Neural cell (in vitro differentiated cells): ENCODE data around the gene CATSPERD. TPM values are rescaled to one million over a fixed set of nuclear protein-coding genes. Genes with fewer than 3 reads are reported as not detected.
A peak's percentile ranks its signal among the peaks of the same experiment; 100 is the strongest.

Experiments used
- H2AFZ ChIP-seq: fragments of 200-600, 300-800 bp; sonication (generic), shearing (Covaris generic); 2 replicates; pipeline ENCODE4 v1.6.0; 2014; ENCODE audit warnings: low read depth, mild to moderate bottlenecking, antibody characterized with exemption, low read length, moderate library complexity
- H3F3A ChIP-seq: fragments of 200-600 bp; shearing (Covaris generic); 2 replicates; pipeline ENCODE4 v1.6.1; 2016; ENCODE audit warnings: mild to moderate bottlenecking, moderate library complexity, mixed read lengths, antibody characterized with exemption, low read length; ENCODE audit not compliant: insufficient read depth, poor library complexity, severe bottlenecking
- H3K27ac ChIP-seq: fragments of 200-600, 300-800 bp; sonication (generic), shearing (Covaris generic); 2 replicates; pipeline ENCODE4 v1.5.1; 2014; ENCODE audit warnings: mild to moderate bottlenecking, low read length, moderate library complexity
- H3K27me3 ChIP-seq: fragments of 300-800, 200-600 bp; sonication (generic), shearing (Covaris generic); 2 replicates; pipeline ENCODE4 v1.6.0; 2014; ENCODE audit warnings: mild to moderate bottlenecking, low read depth, low read length, moderate library complexity; ENCODE audit not compliant: insufficient read depth
- H3K36me3 ChIP-seq: fragments of 300-800, 200-600 bp; sonication (generic), shearing (Covaris generic); 2 replicates; pipeline ENCODE4 v1.5.1; 2014; ENCODE audit warnings: mild to moderate bottlenecking, antibody characterized with exemption, low read length, moderate library complexity; ENCODE audit not compliant: insufficient read depth
- H3K4me2 ChIP-seq: fragments of 300-800, 200-600 bp; sonication (generic), shearing (Covaris generic); 2 replicates; pipeline ENCODE4 v1.6.0; 2014; ENCODE audit warnings: mild to moderate bottlenecking, low read length
- H3K4me3 ChIP-seq: fragments of 300-800, 200-600 bp; sonication (generic), shearing (Covaris generic); 2 replicates; pipeline ENCODE4 v1.5.1; 2014; ENCODE audit warnings: mild to moderate bottlenecking, low read length, moderate library complexity
- H3K79me2 ChIP-seq: fragments of 200-600 bp; shearing (Covaris generic); replicated peaks from 2 replicates; pipeline ENCODE4 v1.6.0; 2014; ENCODE audit warnings: mild to moderate bottlenecking, low read length, moderate library complexity; ENCODE audit not compliant: insufficient read depth
- H3K9ac ChIP-seq: fragments of 300-800, 200-600 bp; sonication (generic), shearing (Covaris generic); 2 replicates; pipeline ENCODE4 v1.6.1; 2016; ENCODE audit warnings: mild to moderate bottlenecking, low read length, mixed read lengths
- H3K9me2 ChIP-seq: fragments of 200-600 bp; shearing (Covaris generic); 2 replicates; pipeline ENCODE4 v1.6.1; 2016; ENCODE audit warnings: mild to moderate bottlenecking, low read length, mixed read lengths; ENCODE audit not compliant: insufficient read depth
- H3K9me3 ChIP-seq: fragments of 200-600, 300-800 bp; sonication (generic), shearing (Covaris generic); 2 replicates; pipeline ENCODE4 v1.6.1; 2016; ENCODE audit warnings: mild to moderate bottlenecking, mixed run types, low read length, moderate library complexity, mixed read lengths
- H4K20me1 ChIP-seq: fragments of 200-600 bp; shearing (Covaris generic); 2 replicates; pipeline ENCODE4 v1.6.1; 2016; ENCODE audit warnings: mild to moderate bottlenecking, mixed run types; ENCODE audit not compliant: insufficient read depth
- EP300 ChIP-seq: fragments of 450-650 bp; conservative IDR thresholded peaks from 2 replicates; pipeline ENCODE4 v1.6.1; 2014; ENCODE audit warnings: antibody characterized with exemption, mild to moderate bottlenecking, moderate library complexity; ENCODE audit not compliant: poor library complexity, severe bottlenecking
- EZH2 ChIP-seq: fragments of 200-600, 300-800 bp; shearing (Covaris generic), sonication (generic); IDR thresholded peaks from 2 replicates; pipeline ENCODE4 v1.6.1; 2014; ENCODE audit warnings: antibody characterized with exemption, low read length, borderline replicate concordance, mild to moderate bottlenecking; ENCODE audit not compliant: insufficient read depth, poor library complexity, severe bottlenecking
- MXI1 ChIP-seq: fragments of 450-650 bp; conservative IDR thresholded peaks from 2 replicates; pipeline ENCODE4 v1.6.1; 2014; ENCODE audit warnings: antibody characterized with exemption, mild to moderate bottlenecking; ENCODE audit not compliant: poor library complexity, severe bottlenecking
- POLR2AphosphoS5 ChIP-seq: IDR thresholded peaks from 2 replicates; pipeline ENCODE4 v1.6.1; 2012
- RAD21 ChIP-seq: fragments of 450-650 bp; conservative IDR thresholded peaks from 2 replicates; pipeline ENCODE4 v1.6.1; 2014; ENCODE audit warnings: antibody characterized with exemption, mild to moderate bottlenecking, moderate library complexity
- SMC3 ChIP-seq: fragments of 450-650 bp; conservative IDR thresholded peaks from 2 replicates; pipeline ENCODE4 v1.6.1; 2014; ENCODE audit warnings: antibody characterized with exemption, mild to moderate bottlenecking, moderate library complexity; ENCODE audit not compliant: poor library complexity
- TAF1 ChIP-seq: IDR thresholded peaks from 2 replicates; pipeline ENCODE4 v1.6.1; 2012; ENCODE audit warnings: low read depth
- polyA plus RNA-seq: library from polyadenylated mRNA; depleted of rRNA; stranded (reverse); fragments of >200 nt; gene quantifications from 2 replicates; pipeline ENCODE4 v1.2.3, GENCODE V29; 2014
- TF ChIP-seq, protein P1 (sequence below): fragments of 450-650 bp; IDR thresholded peaks from 2 replicates; pipeline ENCODE4 v1.5.1; 2014; ENCODE audit warnings: antibody characterized with exemption, mild to moderate bottlenecking, moderate library complexity; ENCODE audit not compliant: poor library complexity, severe bottlenecking
- TF ChIP-seq, protein P2 (sequence below): IDR thresholded peaks from 2 replicates; pipeline ENCODE4 v1.6.1; 2012; ENCODE audit warnings: borderline replicate concordance

The CATSPERD gene
- polyA plus RNA-seq, 1 donor from 2014 or later = not detected

GRCh38 chr19:5805462-5806132 is 85.2 kb downstream of the CATSPERD start:
- Histone ChIP-seq H3K4me2 (no peak overlapping the region), H3K9me3 (no peaks in the 10 kb centered on the region), H4K20me1 (no peaks in the 10 kb centered on the region), H3K9ac (no peak overlapping the region), H3K27me3 (peaks cover 32% of the 10 kb centered on the region), H3F3A (no peaks in the 10 kb centered on the region), H3K4me3 (no peak overlapping the region), H3K9me2 (no peaks in the 10 kb centered on the region), H3K79me2 (no peaks in the 10 kb centered on the region), H3K36me3 (no peaks in the 10 kb centered on the region), H3K27ac (no peak overlapping the region), H2AFZ (no peak overlapping the region)
- no peak for TF ChIP-seq POLR2AphosphoS5
- TF ChIP-seq, protein P1, sequence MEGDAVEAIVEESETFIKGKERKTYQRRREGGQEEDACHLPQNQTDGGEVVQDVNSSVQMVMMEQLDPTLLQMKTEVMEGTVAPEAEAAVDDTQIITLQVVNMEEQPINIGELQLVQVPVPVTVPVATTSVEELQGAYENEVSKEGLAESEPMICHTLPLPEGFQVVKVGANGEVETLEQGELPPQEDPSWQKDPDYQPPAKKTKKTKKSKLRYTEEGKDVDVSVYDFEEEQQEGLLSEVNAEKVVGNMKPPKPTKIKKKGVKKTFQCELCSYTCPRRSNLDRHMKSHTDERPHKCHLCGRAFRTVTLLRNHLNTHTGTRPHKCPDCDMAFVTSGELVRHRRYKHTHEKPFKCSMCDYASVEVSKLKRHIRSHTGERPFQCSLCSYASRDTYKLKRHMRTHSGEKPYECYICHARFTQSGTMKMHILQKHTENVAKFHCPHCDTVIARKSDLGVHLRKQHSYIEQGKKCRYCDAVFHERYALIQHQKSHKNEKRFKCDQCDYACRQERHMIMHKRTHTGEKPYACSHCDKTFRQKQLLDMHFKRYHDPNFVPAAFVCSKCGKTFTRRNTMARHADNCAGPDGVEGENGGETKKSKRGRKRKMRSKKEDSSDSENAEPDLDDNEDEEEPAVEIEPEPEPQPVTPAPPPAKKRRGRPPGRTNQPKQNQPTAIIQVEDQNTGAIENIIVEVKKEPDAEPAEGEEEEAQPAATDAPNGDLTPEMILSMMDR = peak; percentile 72
- peak; percentile 50 for TF ChIP-seq EZH2
- TF ChIP-seq RAD21 = peak; percentile 56
- TF ChIP-seq TAF1 = no peak
- TF ChIP-seq MXI1 = no peak
- TF ChIP-seq SMC3 = peak; percentile 71
- TF ChIP-seq, protein P2, sequence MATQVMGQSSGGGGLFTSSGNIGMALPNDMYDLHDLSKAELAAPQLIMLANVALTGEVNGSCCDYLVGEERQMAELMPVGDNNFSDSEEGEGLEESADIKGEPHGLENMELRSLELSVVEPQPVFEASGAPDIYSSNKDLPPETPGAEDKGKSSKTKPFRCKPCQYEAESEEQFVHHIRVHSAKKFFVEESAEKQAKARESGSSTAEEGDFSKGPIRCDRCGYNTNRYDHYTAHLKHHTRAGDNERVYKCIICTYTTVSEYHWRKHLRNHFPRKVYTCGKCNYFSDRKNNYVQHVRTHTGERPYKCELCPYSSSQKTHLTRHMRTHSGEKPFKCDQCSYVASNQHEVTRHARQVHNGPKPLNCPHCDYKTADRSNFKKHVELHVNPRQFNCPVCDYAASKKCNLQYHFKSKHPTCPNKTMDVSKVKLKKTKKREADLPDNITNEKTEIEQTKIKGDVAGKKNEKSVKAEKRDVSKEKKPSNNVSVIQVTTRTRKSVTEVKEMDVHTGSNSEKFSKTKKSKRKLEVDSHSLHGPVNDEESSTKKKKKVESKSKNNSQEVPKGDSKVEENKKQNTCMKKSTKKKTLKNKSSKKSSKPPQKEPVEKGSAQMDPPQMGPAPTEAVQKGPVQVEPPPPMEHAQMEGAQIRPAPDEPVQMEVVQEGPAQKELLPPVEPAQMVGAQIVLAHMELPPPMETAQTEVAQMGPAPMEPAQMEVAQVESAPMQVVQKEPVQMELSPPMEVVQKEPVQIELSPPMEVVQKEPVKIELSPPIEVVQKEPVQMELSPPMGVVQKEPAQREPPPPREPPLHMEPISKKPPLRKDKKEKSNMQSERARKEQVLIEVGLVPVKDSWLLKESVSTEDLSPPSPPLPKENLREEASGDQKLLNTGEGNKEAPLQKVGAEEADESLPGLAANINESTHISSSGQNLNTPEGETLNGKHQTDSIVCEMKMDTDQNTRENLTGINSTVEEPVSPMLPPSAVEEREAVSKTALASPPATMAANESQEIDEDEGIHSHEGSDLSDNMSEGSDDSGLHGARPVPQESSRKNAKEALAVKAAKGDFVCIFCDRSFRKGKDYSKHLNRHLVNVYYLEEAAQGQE = no peak

DNA sequence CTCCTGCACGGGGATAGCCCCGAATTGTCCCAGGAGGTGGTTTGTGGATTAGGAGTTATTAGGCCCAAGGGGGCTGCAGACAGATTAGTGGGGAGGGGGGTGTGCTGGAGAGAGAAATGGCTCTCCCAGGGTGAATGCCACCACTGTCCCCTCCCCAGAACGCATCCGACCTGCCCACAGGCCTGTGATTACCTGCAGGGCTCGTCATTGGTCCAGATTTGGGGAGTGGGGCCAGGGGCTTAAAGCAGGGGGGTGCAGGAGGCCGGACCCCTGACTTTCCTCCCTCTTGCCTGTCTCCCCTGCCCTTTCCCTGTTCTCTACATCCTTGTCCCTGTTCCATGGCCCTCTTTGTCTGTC is 85.7 kb downstream of the CATSPERD start:
- Histone ChIP-seq H3F3A (no peaks in the 10 kb centered on the region), H3K9ac (no peak overlapping the region), H3K9me3 (no peaks in the 10 kb centered on the region), H3K27ac (no peak overlapping the region), H4K20me1 (no peaks in the 10 kb centered on the region), H2AFZ (no peak overlapping the region), H3K79me2 (no peaks in the 10 kb centered on the region), H3K36me3 (no peaks in the 10 kb centered on the region), H3K4me2 (no peak overlapping the region), H3K27me3 (peaks cover 32% of the 10 kb centered on the region), H3K4me3 (no peak overlapping the region), H3K9me2 (no peaks in the 10 kb centered on the region)
- TF ChIP-seq, protein P1 = peak; percentile 19
- TF ChIP-seq, protein P2 = no peak
- no peak for TF ChIP-seq EP300
- TF ChIP-seq SMC3 = peak; percentile 14
- no peak for TF ChIP-seq MXI1
- TF ChIP-seq EZH2 = no peak
- no peak for TF ChIP-seq RAD21
- TF ChIP-seq POLR2AphosphoS5 = no peak
- TF ChIP-seq TAF1 = no peak
